ENCODE data around the gene PLXNA1. TPM values are rescaled to one million over a fixed set of nuclear protein-coding genes. Genes with fewer than 3 reads are reported as not detected.

The PLXNA1 gene
- total and polyA plus RNA-seq, 2 experiments from 2014 or later: 11.0 to 73.5 TPM

DNA sequence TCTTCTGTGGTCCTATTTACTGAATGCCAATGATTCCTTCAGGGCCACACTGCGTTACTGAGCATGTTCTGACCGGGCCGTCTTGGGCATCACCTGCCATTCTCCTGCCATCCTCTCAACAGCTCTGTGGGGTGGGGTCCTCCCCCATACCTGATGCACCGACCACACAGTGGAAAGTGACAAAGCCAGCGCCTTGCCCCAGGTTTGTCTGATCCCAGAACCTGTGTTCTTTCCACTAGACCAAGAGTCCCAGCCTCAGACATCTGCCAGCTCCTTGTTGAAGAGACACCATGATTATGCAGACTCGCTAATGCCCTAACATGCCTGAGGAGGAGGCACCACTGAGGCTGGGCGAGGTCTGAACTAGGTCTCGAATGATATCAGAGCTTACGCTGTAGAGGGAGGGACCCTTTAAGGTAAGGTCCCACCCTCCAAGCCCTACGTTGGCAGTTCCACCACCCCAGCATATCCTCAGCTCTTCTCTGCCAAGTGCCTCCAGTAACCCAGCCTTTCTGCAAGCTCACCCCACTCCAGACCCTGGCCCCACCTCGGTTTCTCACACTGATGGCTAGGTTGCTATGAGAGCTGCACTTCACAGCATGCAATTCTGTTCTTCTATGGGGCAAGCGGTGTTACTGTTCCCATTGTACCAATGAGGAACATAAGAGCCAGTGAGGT lies 29.8 kb upstream of the PLXNA1 start:
- no peak overlapping the region for H3K4me3 Mint-ChIP-seq
- Histone ChIP-seq H3K9me2 (ENCODE audit: insufficient read depth) (no peaks in the 10 kb centered on the region), H3K27ac (ENCODE audit: low read depth) (no peak overlapping the region), H3K36me3 (ENCODE audit: insufficient read depth) (no peaks in the 10 kb centered on the region), H3F3A (replicated peaks; ENCODE audit: low read depth) (no peaks in the 10 kb centered on the region), H4K20me1 (replicated peaks; ENCODE audit: insufficient read depth) (no peaks in the 10 kb centered on the region), H2AFZ (no peak overlapping the region), H3K4me2 (no peak overlapping the region), H3K4me3 (no peak overlapping the region), H3K27me3 (ENCODE audit: insufficient read depth) (no peaks in the 10 kb centered on the region), H3K79me2 (replicated peaks; ENCODE audit: insufficient read depth) (no peaks in the 10 kb centered on the region), H3K4me1 (ENCODE audit: insufficient read depth) (no peaks in the 10 kb centered on the region)
- TF ChIP-seq EZH2phosphoT487 (IDR thresholded peaks at IDR 0.05; ENCODE audit: unreplicated experiment): no peak
- TF ChIP-seq, protein P1, sequence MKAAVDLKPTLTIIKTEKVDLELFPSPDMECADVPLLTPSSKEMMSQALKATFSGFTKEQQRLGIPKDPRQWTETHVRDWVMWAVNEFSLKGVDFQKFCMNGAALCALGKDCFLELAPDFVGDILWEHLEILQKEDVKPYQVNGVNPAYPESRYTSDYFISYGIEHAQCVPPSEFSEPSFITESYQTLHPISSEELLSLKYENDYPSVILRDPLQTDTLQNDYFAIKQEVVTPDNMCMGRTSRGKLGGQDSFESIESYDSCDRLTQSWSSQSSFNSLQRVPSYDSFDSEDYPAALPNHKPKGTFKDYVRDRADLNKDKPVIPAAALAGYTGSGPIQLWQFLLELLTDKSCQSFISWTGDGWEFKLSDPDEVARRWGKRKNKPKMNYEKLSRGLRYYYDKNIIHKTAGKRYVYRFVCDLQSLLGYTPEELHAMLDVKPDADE (IDR thresholded peaks at IDR 0.05): no peak
- no peak for TF ChIP-seq STAT1 (IDR thresholded peaks at IDR 0.05; ENCODE audit: unreplicated experiment)
- TF ChIP-seq POLR2AphosphoS5 (IDR thresholded peaks at IDR 0.05; ENCODE audit: low read depth): no peak
- no peak for TF ChIP-seq ZNF114 (CRISPR knock-in tag; IDR thresholded peaks at IDR 0.05)
- no peak for TF ChIP-seq NANOG (IDR thresholded peaks at IDR 0.05; ENCODE audit: borderline replicate concordance)
- no peak for TF ChIP-seq EZH2 (IDR thresholded peaks at IDR 0.05; ENCODE audit: low read depth, unreplicated experiment)
- no peak for TF ChIP-seq CREB1 (CRISPR knock-in tag; IDR thresholded peaks at IDR 0.05; ENCODE audit: low read depth)
- peaks cover 8% of the 10 kb centered on the region for H3K27me3 Mint-ChIP-seq (ENCODE audit: insufficient read depth, low read depth, poor library complexity)
- H3K4me1 Mint-ChIP-seq: no peaks in the 10 kb centered on the region
- H3K36me3 Mint-ChIP-seq (ENCODE audit: low read depth): no peaks in the 10 kb centered on the region
- ATAC-seq: no peak
- no peak for DNase-seq (ENCODE audit: low spot score)
- no peaks in the 10 kb centered on the region for H3K9me3 Mint-ChIP-seq
- no peak overlapping the region for H3K27ac Mint-ChIP-seq

DNA sequence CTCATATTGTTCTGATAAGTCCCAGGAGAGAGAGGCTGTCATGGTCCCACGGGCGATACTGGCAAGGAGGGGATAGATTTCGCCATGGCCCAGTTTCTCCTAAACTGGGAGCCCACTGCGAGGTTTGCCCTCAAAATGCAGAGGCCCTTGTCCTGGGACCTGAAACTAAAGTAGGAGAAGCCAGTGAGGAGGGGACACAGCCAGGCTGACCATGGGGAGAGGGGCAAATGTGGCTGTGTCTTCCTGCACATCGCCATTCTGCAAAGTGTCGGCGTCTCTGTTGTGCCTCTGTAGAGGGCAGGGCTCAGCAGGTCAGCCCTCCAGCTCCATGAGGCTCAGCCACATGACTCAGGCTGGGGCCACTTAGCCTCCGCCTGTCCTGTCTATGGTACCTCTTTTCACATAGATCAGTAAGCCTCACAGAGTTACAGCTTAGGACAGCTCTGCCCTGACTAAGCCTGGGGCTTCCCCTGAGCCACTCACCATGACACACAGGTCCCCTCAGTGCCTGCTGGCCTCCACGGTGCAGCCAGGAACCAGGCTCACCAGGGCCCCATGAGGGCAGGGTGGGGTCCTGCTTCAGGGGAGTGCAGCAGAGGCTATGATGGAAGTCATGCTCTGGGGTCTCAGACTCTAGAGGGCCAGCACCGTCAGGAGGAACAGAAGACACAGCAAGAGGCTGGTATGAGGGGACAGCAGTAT lies 28.6 kb upstream of the PLXNA1 start:
- no peak overlapping the region for H3K27ac Mint-ChIP-seq
- no peak overlapping the region for H3K27ac ChIP-seq (ENCODE audit: low read depth)
- peaks cover 8% of the 10 kb centered on the region for H3K27me3 Mint-ChIP-seq (ENCODE audit: insufficient read depth, low read depth, poor library complexity)
- H2AFZ ChIP-seq: no peak overlapping the region
- H3K4me2 ChIP-seq: no peak overlapping the region
- no peaks in the 10 kb centered on the region for H3K36me3 ChIP-seq (ENCODE audit: insufficient read depth)
- ATAC-seq: no peak
- no peaks in the 10 kb centered on the region for H3K79me2 ChIP-seq (replicated peaks; ENCODE audit: insufficient read depth)
- no peak for DNase-seq (ENCODE audit: low spot score)
- no peaks in the 10 kb centered on the region for H4K20me1 ChIP-seq (replicated peaks; ENCODE audit: insufficient read depth)
- no peaks in the 10 kb centered on the region for H3K27me3 ChIP-seq (ENCODE audit: insufficient read depth)
- H3K9me3 Mint-ChIP-seq: no peaks in the 10 kb centered on the region; the same call in 2 of the 3 replicates
- no peaks in the 10 kb centered on the region for H3K36me3 Mint-ChIP-seq (ENCODE audit: low read depth)
- no peaks in the 10 kb centered on the region for H3K9me2 ChIP-seq (ENCODE audit: insufficient read depth)
- no peaks in the 10 kb centered on the region for H3F3A ChIP-seq (replicated peaks; ENCODE audit: low read depth)
- no peaks in the 10 kb centered on the region; the same call in 2 of the 3 replicates for H3K4me1 Mint-ChIP-seq
- H3K4me3 ChIP-seq: no peak overlapping the region
- no peaks in the 10 kb centered on the region for H3K4me1 ChIP-seq (ENCODE audit: insufficient read depth)
- H3K4me3 Mint-ChIP-seq: no peak overlapping the region
- TF ChIP-seq, protein P2, sequence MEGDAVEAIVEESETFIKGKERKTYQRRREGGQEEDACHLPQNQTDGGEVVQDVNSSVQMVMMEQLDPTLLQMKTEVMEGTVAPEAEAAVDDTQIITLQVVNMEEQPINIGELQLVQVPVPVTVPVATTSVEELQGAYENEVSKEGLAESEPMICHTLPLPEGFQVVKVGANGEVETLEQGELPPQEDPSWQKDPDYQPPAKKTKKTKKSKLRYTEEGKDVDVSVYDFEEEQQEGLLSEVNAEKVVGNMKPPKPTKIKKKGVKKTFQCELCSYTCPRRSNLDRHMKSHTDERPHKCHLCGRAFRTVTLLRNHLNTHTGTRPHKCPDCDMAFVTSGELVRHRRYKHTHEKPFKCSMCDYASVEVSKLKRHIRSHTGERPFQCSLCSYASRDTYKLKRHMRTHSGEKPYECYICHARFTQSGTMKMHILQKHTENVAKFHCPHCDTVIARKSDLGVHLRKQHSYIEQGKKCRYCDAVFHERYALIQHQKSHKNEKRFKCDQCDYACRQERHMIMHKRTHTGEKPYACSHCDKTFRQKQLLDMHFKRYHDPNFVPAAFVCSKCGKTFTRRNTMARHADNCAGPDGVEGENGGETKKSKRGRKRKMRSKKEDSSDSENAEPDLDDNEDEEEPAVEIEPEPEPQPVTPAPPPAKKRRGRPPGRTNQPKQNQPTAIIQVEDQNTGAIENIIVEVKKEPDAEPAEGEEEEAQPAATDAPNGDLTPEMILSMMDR (conservative IDR thresholded peaks at IDR 0.05; ENCODE audit: low read depth in 2 of 2): no peak
- TF ChIP-seq ZNF331 (CRISPR knock-in tag; IDR thresholded peaks at IDR 0.05; ENCODE audit: low read depth) (no peak), NANOG (IDR thresholded peaks at IDR 0.05; ENCODE audit: borderline replicate concordance) (no peak), EZH2phosphoT487 (IDR thresholded peaks at IDR 0.05; ENCODE audit: unreplicated experiment) (no peak), JUNB (IDR thresholded peaks at IDR 0.05; ENCODE audit: unreplicated experiment) (no peak), STAT1 (IDR thresholded peaks at IDR 0.05; ENCODE audit: unreplicated experiment) (no peak), EZH2 (IDR thresholded peaks at IDR 0.05; ENCODE audit: low read depth, unreplicated experiment) (no peak), ZNF114 (CRISPR knock-in tag; IDR thresholded peaks at IDR 0.05) (no peak), POLR2AphosphoS5 (IDR thresholded peaks at IDR 0.05; ENCODE audit: low read depth) (no peak), CREB1 (CRISPR knock-in tag; IDR thresholded peaks at IDR 0.05; ENCODE audit: low read depth) (no peak)
- TF ChIP-seq, protein P3, sequence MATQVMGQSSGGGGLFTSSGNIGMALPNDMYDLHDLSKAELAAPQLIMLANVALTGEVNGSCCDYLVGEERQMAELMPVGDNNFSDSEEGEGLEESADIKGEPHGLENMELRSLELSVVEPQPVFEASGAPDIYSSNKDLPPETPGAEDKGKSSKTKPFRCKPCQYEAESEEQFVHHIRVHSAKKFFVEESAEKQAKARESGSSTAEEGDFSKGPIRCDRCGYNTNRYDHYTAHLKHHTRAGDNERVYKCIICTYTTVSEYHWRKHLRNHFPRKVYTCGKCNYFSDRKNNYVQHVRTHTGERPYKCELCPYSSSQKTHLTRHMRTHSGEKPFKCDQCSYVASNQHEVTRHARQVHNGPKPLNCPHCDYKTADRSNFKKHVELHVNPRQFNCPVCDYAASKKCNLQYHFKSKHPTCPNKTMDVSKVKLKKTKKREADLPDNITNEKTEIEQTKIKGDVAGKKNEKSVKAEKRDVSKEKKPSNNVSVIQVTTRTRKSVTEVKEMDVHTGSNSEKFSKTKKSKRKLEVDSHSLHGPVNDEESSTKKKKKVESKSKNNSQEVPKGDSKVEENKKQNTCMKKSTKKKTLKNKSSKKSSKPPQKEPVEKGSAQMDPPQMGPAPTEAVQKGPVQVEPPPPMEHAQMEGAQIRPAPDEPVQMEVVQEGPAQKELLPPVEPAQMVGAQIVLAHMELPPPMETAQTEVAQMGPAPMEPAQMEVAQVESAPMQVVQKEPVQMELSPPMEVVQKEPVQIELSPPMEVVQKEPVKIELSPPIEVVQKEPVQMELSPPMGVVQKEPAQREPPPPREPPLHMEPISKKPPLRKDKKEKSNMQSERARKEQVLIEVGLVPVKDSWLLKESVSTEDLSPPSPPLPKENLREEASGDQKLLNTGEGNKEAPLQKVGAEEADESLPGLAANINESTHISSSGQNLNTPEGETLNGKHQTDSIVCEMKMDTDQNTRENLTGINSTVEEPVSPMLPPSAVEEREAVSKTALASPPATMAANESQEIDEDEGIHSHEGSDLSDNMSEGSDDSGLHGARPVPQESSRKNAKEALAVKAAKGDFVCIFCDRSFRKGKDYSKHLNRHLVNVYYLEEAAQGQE (IDR thresholded peaks at IDR 0.05; ENCODE audit: unreplicated experiment): no peak
- TF ChIP-seq, protein P1 (IDR thresholded peaks at IDR 0.05): no peak

Measured in GM23338 (cell line).